Right lobe of liver (tissue), 4 donors: Measurements from ENCODE around the gene KRT33B.

Experiments used
- CTCF ChIP-seq, 4 donors: fragments of 200-600 bp in 3 of 4; fragments of 450-650 bp in 1 of 4; IDR thresholded peaks; one replicate each; pipeline versions ENCODE4 v1.5.1 to v1.8.0; 2016 to 2022; ENCODE audit warnings: antibody characterized with exemption in 4 of 4, mild to moderate bottlenecking in 2 of 4
- POLR2A ChIP-seq: fragments of 450-650 bp; IDR thresholded peaks from one replicate; pipeline ENCODE4 v1.6.1; 2017; ENCODE audit warnings: antibody characterized with exemption, mild to moderate bottlenecking
- donor health status: DM: no; HTN: no; CAD: no.
- donor health status: DM: no; HTN: no; CAD: no.
- donor health status: DM: no; HTN: yes; CAD: no.

- TF ChIP-seq CTCF (IDR thresholded peaks at IDR 0.05) (no peak), POLR2A (no peak)
These were observed 26.0 kb upstream of the KRT33B start for GRCh38 chr17:41395611-41396010.
